HEK293 (cell line): ENCODE results near the gene PTPRN2.

Experiments
- CTCF ChIA-PET: fragments of 350-600 bp; formaldehyde crosslinking; extraction: SDS; loops from one replicate; lab custom pipeline; 2021; ENCODE audit warnings: antibody characterized with exemption; lab: Yijun Ruan, JAX
- POLR2A ChIA-PET: fragments of 300-600 bp; formaldehyde crosslinking; extraction: SDS; loops from one replicate; lab custom pipeline; 2020; ENCODE audit warnings: antibody characterized with exemption, inconsistent platforms; lab: Yijun Ruan, JAX
- H3K27ac ChIP-seq: fragments of 200-500 bp; sonication (Bioruptor generic); 2 replicates; pipeline ENCODE4 v1.5.1; 2014; ENCODE audit warnings: low read depth, low read length, control low read depth, inconsistent platforms; ENCODE audit errors: extremely low read depth
- H3K36me3 ChIP-seq, 2 experiments: fragments of 200-500 bp in 1 of 2; sonication (Bioruptor generic) in 1 of 2; 1 replicate in 1 of 2; 2 replicates in 1 of 2; pipeline ENCODE4 v1.5.1; 2014 to 2017; ENCODE audit warnings: inconsistent platforms in 2 of 2, low read length in 2 of 2; ENCODE audit not compliant: control insufficient read depth in 2 of 2, insufficient read depth in 1 of 2
- H3K4me1 ChIP-seq: fragments of 200-500 bp; sonication (Bioruptor generic); 2 replicates; pipeline ENCODE4 v1.5.1; 2014; ENCODE audit warnings: mild to moderate bottlenecking, low read length, inconsistent platforms; ENCODE audit not compliant: control insufficient read depth, insufficient read depth
- H3K4me3 ChIP-seq: 2 replicates; pipeline ENCODE4 v1.5.1; 2011; ENCODE audit warnings: low read depth, mild to moderate bottlenecking, control low read depth, low read length, moderate library complexity
- H3K9me3 ChIP-seq: fragments of 200-500 bp; sonication (Bioruptor generic); 2 replicates; pipeline ENCODE4 v1.5.1; 2014; ENCODE audit warnings: low read depth, low read length, inconsistent platforms; ENCODE audit not compliant: control insufficient read depth, insufficient read depth
- GLIS1 ChIP-seq: fragments of 450-650 bp; formaldehyde crosslinking; IDR thresholded peaks from 2 replicates; pipeline ENCODE4 v1.5.1; 2016; ENCODE audit warnings: missing biosample characterization, missing genetic modification characterization
- KLF1 ChIP-seq: fragments of 450-650 bp; formaldehyde crosslinking; IDR thresholded peaks from 2 replicates; pipeline ENCODE4 v1.5.1; 2016; ENCODE audit warnings: missing biosample characterization, missing genetic modification characterization
- MEIS1 ChIP-seq: sonication (generic); formaldehyde crosslinking; IDR thresholded peaks from 2 replicates; pipeline ENCODE4 v1.8.1; 2022; ENCODE audit warnings: missing genetic modification reagents, mild to moderate bottlenecking, borderline replicate concordance
- TCF7L2 ChIP-seq: IDR thresholded peaks from 2 replicates; pipeline ENCODE4 v1.6.1; 2011; ENCODE audit warnings: low read depth, mild to moderate bottlenecking, inconsistent platforms, low read length, moderate library complexity, borderline replicate concordance
- YY1 ChIP-seq: fragments of 450-650 bp; formaldehyde crosslinking; IDR thresholded peaks from 2 replicates; pipeline ENCODE4 v1.5.1; 2018; ENCODE audit warnings: missing biosample characterization, missing genetic modification characterization
- ZFP37 ChIP-seq: fragments of 450-650 bp; formaldehyde crosslinking; IDR thresholded peaks from 2 replicates; pipeline ENCODE4 v1.5.1; 2016; ENCODE audit warnings: missing biosample characterization, missing genetic modification characterization
- ZFP69B ChIP-seq: fragments of 450-650 bp; formaldehyde crosslinking; IDR thresholded peaks from 2 replicates; pipeline ENCODE4 v1.5.1; 2016; ENCODE audit warnings: missing biosample characterization, missing genetic modification characterization
- ZNF16 ChIP-seq: fragments of 450-650 bp; formaldehyde crosslinking; IDR thresholded peaks from 2 replicates; pipeline ENCODE4 v1.5.1; 2016; ENCODE audit warnings: low read depth, missing biosample characterization, missing genetic modification characterization
- ZNF2 ChIP-seq: fragments of 450-650 bp; formaldehyde crosslinking; IDR thresholded peaks from 2 replicates; pipeline ENCODE4 v1.5.1; 2016; ENCODE audit warnings: missing biosample characterization, missing genetic modification characterization
- ZNF24 ChIP-seq: fragments of 450-650 bp; formaldehyde crosslinking; IDR thresholded peaks from 2 replicates; pipeline ENCODE4 v1.5.1; 2016; ENCODE audit warnings: missing biosample characterization, missing genetic modification characterization
- ZNF311 ChIP-seq: fragments of 450-650 bp; formaldehyde crosslinking; IDR thresholded peaks from 2 replicates; pipeline ENCODE4 v1.5.1; 2017; ENCODE audit warnings: missing biosample characterization, missing genetic modification characterization, borderline replicate concordance
- ZNF341 ChIP-seq: fragments of 450-650 bp; formaldehyde crosslinking; IDR thresholded peaks from 2 replicates; pipeline ENCODE4; 2016; ENCODE audit warnings: low read depth, missing biosample characterization, missing genetic modification characterization
- ZNF391 ChIP-seq: fragments of 450-650 bp; formaldehyde crosslinking; IDR thresholded peaks from 2 replicates; pipeline ENCODE4 v1.5.1; 2016; ENCODE audit warnings: low read depth, missing biosample characterization, missing genetic modification characterization, borderline replicate concordance
- ZNF501 ChIP-seq: fragments of 450-650 bp; formaldehyde crosslinking; IDR thresholded peaks from 2 replicates; pipeline ENCODE4 v1.5.1; 2016; ENCODE audit warnings: missing biosample characterization, missing genetic modification characterization
- ZNF530 ChIP-seq: fragments of 450-650 bp; formaldehyde crosslinking; IDR thresholded peaks from 2 replicates; pipeline ENCODE4 v1.5.1; 2016; ENCODE audit warnings: low read depth, missing biosample characterization, missing genetic modification characterization
- ZNF544 ChIP-seq: fragments of 450-650 bp; formaldehyde crosslinking; IDR thresholded peaks from 2 replicates; pipeline ENCODE4 v1.5.0; 2017; ENCODE audit warnings: missing biosample characterization, missing genetic modification characterization
- ZNF549 ChIP-seq: fragments of 450-650 bp; IDR thresholded peaks from 2 replicates; pipeline ENCODE4 v1.5.1; 2018; ENCODE audit warnings: missing biosample characterization, missing genetic modification characterization, mild to moderate bottlenecking, inconsistent platforms, moderate library complexity
- ZNF596 ChIP-seq: fragments of 450-650 bp; IDR thresholded peaks from 2 replicates; pipeline ENCODE4 v1.5.0; 2018; ENCODE audit warnings: missing biosample characterization, mild to moderate bottlenecking, missing genetic modification characterization, moderate library complexity
- ZNF701 ChIP-seq: fragments of 450-650 bp; formaldehyde crosslinking; IDR thresholded peaks from 2 replicates; pipeline ENCODE4 v1.5.1; 2016; ENCODE audit warnings: missing biosample characterization, missing genetic modification characterization
- ZNF747 ChIP-seq: fragments of 450-650 bp; formaldehyde crosslinking; IDR thresholded peaks from 2 replicates; pipeline ENCODE4 v1.5.1; 2016; ENCODE audit warnings: missing biosample characterization, missing genetic modification characterization
- ZSCAN16 ChIP-seq: fragments of 450-650 bp; formaldehyde crosslinking; IDR thresholded peaks from 2 replicates; pipeline ENCODE4 v1.5.1; 2016; ENCODE audit warnings: missing biosample characterization, missing genetic modification characterization
- TF ChIP-seq, protein P1 (sequence below): fragments of 450-650 bp; formaldehyde crosslinking; IDR thresholded peaks from 2 replicates; pipeline ENCODE4 v1.5.1; 2016; ENCODE audit warnings: missing biosample characterization, missing genetic modification characterization
- TF ChIP-seq, protein P2 (sequence below): fragments of 450-650 bp; formaldehyde crosslinking; IDR thresholded peaks from 2 replicates; pipeline ENCODE4 v1.5.1; 2016; ENCODE audit warnings: missing biosample characterization, missing genetic modification characterization
- TF ChIP-seq, protein P3 (sequence below): fragments of 450-650 bp; formaldehyde crosslinking; IDR thresholded peaks from 2 replicates; pipeline ENCODE4; 2016; ENCODE audit warnings: missing biosample characterization, missing genetic modification characterization
- TF ChIP-seq, protein P4 (sequence below): fragments of 450-650 bp; formaldehyde crosslinking; IDR thresholded peaks from 2 replicates; pipeline ENCODE4 v1.5.1; 2017; ENCODE audit warnings: missing biosample characterization, missing genetic modification characterization
- TF ChIP-seq, protein P5 (sequence below): fragments of 450-650 bp; formaldehyde crosslinking; IDR thresholded peaks from 2 replicates; pipeline ENCODE4 v1.5.1; 2017; ENCODE audit warnings: missing biosample characterization, missing genetic modification characterization
- TF ChIP-seq, protein P6 (sequence below): fragments of 450-650 bp; formaldehyde crosslinking; IDR thresholded peaks from 2 replicates; pipeline ENCODE4 v1.5.1; 2016; ENCODE audit warnings: missing biosample characterization, missing genetic modification characterization

PTPRN2 gene

DNA sequence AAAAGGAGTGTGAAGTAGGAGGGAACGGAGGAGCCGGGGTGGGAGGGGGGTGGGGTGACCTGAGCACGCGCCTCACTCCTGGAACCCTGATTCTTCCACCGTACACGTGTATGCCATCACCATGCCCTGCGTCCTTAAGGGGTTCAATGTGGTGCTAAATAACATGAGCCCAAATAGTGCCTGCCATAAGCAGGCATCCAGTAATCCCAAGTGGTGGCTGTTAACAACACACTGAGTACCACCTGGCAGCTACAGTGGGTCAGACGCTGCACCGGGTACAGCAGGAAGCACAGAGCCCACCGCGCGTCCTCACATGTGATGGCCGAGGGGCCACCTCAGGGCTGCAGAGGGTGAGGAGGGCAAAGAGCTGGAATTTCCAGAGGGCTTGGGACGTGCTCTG, 81.9 kb downstream of the PTPRN2 start:
- Histone ChIP-seq H3K4me3 (no peak overlapping the region), H3K27ac (no peak overlapping the region), H3K4me1 (no peaks in the 10 kb centered on the region), H3K9me3 (no peaks in the 10 kb centered on the region), H3K36me3 (no peaks in the 10 kb centered on the region)
- TF ChIP-seq, protein P1, sequence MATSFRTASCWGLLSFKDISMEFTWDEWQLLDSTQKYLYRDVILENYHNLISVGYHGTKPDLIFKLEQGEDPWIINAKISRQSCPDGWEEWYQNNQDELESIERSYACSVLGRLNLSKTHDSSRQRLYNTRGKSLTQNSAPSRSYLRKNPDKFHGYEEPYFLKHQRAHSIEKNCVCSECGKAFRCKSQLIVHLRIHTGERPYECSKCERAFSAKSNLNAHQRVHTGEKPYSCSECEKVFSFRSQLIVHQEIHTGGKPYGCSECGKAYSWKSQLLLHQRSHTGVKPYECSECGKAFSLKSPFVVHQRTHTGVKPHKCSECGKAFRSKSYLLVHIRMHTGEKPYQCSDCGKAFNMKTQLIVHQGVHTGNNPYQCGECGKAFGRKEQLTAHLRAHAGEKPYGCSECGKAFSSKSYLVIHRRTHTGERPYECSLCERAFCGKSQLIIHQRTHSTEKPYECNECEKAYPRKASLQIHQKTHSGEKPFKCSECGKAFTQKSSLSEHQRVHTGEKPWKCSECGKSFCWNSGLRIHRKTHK (tag by site-specific recombination): no peak
- TF ChIP-seq KLF1 (tag by site-specific recombination): no peak
- TF ChIP-seq, protein P2, sequence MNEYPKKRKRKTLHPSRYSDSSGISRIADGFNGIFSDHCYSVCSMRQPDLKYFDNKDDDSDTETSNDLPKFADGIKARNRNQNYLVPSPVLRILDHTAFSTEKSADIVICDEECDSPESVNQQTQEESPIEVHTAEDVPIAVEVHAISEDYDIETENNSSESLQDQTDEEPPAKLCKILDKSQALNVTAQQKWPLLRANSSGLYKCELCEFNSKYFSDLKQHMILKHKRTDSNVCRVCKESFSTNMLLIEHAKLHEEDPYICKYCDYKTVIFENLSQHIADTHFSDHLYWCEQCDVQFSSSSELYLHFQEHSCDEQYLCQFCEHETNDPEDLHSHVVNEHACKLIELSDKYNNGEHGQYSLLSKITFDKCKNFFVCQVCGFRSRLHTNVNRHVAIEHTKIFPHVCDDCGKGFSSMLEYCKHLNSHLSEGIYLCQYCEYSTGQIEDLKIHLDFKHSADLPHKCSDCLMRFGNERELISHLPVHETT: no peak
- TF ChIP-seq, protein P3, sequence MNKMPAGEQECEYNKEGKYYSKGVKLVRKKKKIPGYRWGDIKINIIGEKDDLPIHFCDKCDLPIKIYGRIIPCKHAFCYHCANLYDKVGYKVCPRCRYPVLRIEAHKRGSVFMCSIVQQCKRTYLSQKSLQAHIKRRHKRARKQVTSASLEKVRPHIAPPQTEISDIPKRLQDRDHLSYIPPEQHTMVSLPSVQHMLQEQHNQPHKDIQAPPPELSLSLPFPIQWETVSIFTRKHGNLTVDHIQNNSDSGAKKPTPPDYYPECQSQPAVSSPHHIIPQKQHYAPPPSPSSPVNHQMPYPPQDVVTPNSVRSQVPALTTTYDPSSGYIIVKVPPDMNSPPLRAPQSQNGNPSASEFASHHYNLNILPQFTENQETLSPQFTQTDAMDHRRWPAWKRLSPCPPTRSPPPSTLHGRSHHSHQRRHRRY (tag by site-specific recombination): no peak
- no peak for TF ChIP-seq ZSCAN16 (tag by site-specific recombination)
- TF ChIP-seq ZNF544: no peak
- no peak for TF ChIP-seq ZNF391 (tag by site-specific recombination)
- no peak for TF ChIP-seq ZNF311
- TF ChIP-seq TCF7L2: no peak
- TF ChIP-seq ZFP37 (tag by site-specific recombination): no peak
- TF ChIP-seq, protein P4, sequence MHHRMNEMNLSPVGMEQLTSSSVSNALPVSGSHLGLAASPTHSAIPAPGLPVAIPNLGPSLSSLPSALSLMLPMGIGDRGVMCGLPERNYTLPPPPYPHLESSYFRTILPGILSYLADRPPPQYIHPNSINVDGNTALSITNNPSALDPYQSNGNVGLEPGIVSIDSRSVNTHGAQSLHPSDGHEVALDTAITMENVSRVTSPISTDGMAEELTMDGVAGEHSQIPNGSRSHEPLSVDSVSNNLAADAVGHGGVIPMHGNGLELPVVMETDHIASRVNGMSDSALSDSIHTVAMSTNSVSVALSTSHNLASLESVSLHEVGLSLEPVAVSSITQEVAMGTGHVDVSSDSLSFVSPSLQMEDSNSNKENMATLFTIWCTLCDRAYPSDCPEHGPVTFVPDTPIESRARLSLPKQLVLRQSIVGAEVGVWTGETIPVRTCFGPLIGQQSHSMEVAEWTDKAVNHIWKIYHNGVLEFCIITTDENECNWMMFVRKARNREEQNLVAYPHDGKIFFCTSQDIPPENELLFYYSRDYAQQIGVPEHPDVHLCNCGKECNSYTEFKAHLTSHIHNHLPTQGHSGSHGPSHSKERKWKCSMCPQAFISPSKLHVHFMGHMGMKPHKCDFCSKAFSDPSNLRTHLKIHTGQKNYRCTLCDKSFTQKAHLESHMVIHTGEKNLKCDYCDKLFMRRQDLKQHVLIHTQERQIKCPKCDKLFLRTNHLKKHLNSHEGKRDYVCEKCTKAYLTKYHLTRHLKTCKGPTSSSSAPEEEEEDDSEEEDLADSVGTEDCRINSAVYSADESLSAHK: no peak
- no peak for TF ChIP-seq MEIS1 (CRISPR knock-in tag)
- TF ChIP-seq ZNF549 (tag by site-specific recombination): no peak
- TF ChIP-seq YY1 (tag by site-specific recombination): no peak
- no peak for TF ChIP-seq ZNF501 (tag by site-specific recombination)
- no peak for TF ChIP-seq ZNF747 (tag by site-specific recombination)
- TF ChIP-seq ZNF701 (tag by site-specific recombination): no peak
- TF ChIP-seq ZNF341 (tag by site-specific recombination): no peak
- no peak for TF ChIP-seq ZFP69B
- no peak for TF ChIP-seq ZNF24 (tag by site-specific recombination)
- CTCF ChIA-PET: interaction anchor here (0.6 kb wide), 1 partner anchor 467 kb away, joined by 3 read pairs; no protein-coding TSS in a partner anchor
- POLR2A ChIA-PET: no interaction called here

DNA sequence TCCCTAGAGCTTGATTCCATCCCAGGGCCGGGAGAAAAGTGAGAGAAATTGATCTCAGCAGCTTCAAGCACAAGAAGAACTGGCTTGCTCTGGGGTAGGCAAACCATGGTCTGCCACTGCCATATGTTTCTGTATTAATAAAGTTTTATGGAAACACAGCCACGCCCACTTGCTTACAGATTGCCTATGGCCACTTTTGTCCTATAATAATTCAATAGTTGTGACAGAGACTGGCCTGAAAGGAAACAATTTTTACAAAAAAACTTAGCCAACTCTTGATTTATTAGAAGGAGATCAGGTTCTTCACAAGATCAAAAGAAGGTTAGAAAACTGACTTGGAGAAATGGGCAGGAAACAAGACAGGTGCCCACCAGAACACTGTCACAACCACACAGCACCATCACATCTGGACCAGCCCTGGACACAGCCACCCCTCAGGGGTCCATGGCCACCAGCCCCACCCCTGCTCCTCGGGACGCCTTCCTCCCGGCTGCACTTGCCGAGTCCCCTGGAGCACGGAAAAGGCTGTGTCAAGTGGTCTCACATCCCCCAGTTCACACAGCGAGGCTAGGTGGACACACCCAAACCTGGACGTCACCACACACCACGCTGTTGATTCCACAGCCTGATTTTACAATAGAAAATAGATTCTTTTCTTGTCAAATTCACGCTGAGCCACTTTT, 85.4 kb downstream of the PTPRN2 start:
- Histone ChIP-seq H3K36me3 (no peaks in the 10 kb centered on the region), H3K9me3 (no peaks in the 10 kb centered on the region), H3K4me3 (no peak overlapping the region), H3K27ac (no peak overlapping the region), H3K4me1 (no peaks in the 10 kb centered on the region)
- CTCF ChIA-PET: interaction anchor here (0.7 kb wide), 1 partner anchor 44 kb away, joined by 4 read pairs; no protein-coding TSS in a partner anchor
- POLR2A ChIA-PET: no interaction called here
- TF ChIP-seq ZNF596 (tag by site-specific recombination) (no peak), ZNF2 (tag by site-specific recombination) (no peak), ZNF530 (tag by site-specific recombination) (no peak), ZNF747 (tag by site-specific recombination) (no peak), GLIS1 (tag by site-specific recombination) (no peak), ZNF16 (tag by site-specific recombination) (no peak)
- TF ChIP-seq, protein P5, sequence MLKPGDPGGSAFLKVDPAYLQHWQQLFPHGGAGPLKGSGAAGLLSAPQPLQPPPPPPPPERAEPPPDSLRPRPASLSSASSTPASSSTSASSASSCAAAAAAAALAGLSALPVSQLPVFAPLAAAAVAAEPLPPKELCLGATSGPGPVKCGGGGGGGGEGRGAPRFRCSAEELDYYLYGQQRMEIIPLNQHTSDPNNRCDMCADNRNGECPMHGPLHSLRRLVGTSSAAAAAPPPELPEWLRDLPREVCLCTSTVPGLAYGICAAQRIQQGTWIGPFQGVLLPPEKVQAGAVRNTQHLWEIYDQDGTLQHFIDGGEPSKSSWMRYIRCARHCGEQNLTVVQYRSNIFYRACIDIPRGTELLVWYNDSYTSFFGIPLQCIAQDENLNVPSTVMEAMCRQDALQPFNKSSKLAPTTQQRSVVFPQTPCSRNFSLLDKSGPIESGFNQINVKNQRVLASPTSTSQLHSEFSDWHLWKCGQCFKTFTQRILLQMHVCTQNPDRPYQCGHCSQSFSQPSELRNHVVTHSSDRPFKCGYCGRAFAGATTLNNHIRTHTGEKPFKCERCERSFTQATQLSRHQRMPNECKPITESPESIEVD (tag by site-specific recombination): no peak
- TF ChIP-seq, protein P6, sequence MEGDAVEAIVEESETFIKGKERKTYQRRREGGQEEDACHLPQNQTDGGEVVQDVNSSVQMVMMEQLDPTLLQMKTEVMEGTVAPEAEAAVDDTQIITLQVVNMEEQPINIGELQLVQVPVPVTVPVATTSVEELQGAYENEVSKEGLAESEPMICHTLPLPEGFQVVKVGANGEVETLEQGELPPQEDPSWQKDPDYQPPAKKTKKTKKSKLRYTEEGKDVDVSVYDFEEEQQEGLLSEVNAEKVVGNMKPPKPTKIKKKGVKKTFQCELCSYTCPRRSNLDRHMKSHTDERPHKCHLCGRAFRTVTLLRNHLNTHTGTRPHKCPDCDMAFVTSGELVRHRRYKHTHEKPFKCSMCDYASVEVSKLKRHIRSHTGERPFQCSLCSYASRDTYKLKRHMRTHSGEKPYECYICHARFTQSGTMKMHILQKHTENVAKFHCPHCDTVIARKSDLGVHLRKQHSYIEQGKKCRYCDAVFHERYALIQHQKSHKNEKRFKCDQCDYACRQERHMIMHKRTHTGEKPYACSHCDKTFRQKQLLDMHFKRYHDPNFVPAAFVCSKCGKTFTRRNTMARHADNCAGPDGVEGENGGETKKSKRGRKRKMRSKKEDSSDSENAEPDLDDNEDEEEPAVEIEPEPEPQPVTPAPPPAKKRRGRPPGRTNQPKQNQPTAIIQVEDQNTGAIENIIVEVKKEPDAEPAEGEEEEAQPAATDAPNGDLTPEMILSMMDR: no peak
